ENCODE data around the gene CLEC10A. TPM values are rescaled to one million over a fixed set of nuclear protein-coding genes. Genes with fewer than 3 reads are reported as not detected.
A peak's percentile ranks its signal among the peaks of the same experiment; 100 is the strongest.
"Not testable (repeated sequence)": the region's sequence is repeated elsewhere in the genome, so short reads cannot be mapped to it uniquely, and the experiment has no call there.

CLEC10A gene, protein sequence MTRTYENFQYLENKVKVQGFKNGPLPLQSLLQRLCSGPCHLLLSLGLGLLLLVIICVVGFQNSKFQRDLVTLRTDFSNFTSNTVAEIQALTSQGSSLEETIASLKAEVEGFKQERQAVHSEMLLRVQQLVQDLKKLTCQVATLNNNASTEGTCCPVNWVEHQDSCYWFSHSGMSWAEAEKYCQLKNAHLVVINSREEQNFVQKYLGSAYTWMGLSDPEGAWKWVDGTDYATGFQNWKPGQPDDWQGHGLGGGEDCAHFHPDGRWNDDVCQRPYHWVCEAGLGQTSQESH
- polyA plus RNA-seq, result 10 to 100 TPM in 2 of 3 donors, under 1 TPM in 1; 0.72 to 13.5 (median 11.7) TPM

DNA sequence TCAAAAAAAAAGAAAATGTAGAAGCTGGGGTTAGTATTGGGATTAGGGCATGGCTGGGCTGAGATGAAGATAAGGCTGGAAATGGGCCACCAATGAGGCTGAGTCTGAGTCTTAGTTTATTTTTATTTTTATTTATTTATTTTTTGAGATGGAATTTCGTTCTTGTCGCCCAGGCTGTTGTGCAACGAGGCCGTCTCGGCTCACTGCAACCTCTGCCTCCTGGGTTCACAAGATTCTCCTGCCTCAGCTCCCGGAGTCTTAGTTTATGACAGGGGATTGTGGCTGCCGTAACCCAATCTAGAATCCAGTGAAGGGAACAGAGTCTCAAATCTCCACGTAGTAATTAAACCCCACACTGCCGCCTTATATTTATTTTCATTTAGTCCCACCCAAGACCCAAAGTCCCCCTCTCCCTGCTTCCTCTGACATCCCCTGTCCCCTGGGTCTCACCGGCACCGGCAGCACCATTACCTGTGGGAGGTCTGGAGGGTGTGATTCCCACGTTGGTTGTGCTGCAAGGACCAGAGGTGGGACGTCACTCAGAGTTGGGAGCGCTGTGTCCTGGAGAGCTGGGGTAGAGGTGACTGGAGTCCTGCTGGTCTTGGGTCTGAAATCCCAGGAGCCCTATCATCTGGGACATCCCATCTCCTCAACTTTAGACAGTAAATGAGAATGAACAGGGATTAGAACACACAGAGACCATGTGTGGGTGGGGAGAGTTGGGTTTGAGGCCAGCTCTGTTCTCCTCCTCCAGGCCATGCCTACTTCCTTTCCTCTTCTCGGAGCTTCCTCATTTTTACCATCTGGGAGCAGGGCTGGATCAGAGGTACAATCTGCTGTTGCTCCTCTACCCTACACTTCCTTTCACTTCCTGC, at the start of gene CLEC10A:
Gene CLEC10A (minus strand): TSS at position 671 of the 875 bp plus-strand sequence. CDS start 1,439 bp downstream, outside the sequence.
- no peaks in the 10 kb centered on the region for H3K9me3 Mint-ChIP-seq
- H3K36me3 Mint-ChIP-seq, result no peaks in the 10 kb centered on the region
- H3K4me3 Mint-ChIP-seq, result peak within 1 kb of the TSS in 4 of 5 donors; percentile 5 to 44 (median 18)
- H3K4me1 Mint-ChIP-seq, result peaks cover 47 to 54% of the 10 kb centered on the region in 2 donors
- peak within 1 kb of the TSS in 3 of 6 donors; percentile 29 to 49 (median 40) for H3K27ac Mint-ChIP-seq
- peaks cover 3 to 10% (median 5%) of the 10 kb centered on the region in 3 donors for H3K27me3 Mint-ChIP-seq (ENCODE audit: low read depth in 3 of 3)
- no peak for DNase-seq

DNA sequence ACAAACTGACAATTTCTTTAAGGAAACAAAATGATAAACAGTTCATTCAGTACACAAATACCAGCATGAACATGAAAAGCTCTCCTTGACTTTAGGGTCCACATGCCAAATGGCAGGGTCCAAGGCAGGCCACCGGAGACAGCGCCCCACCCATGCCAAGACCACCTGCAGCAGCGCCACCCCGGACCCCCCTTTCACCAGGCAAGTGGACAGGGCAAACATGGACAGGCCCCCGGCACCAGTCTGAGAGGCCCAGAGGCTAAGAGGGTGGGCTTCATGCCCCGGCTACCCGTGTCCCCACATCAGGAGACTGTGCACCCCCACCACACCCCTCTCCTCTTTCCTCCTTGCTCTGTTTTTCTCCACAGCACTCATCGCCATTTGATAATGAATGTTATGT, 49.3 kb upstream of the CLEC10A start:
- H3K4me1 Mint-ChIP-seq, result peaks cover 6 to 14% of the 10 kb centered on the region in 2 donors
- peaks cover 6 to 12% (median 7%) of the 10 kb centered on the region in 3 donors for H3K27me3 Mint-ChIP-seq (ENCODE audit: low read depth in 3 of 3)
- no peak overlapping the region for H3K4me3 Mint-ChIP-seq
- H3K27ac Mint-ChIP-seq, result no peak overlapping the region
- H3K9me3 Mint-ChIP-seq, result no peaks in the 10 kb centered on the region
- peaks cover 0 to 5% (median 0%) of the 10 kb centered on the region in 3 donors for H3K36me3 Mint-ChIP-seq
- no peak for DNase-seq

DNA sequence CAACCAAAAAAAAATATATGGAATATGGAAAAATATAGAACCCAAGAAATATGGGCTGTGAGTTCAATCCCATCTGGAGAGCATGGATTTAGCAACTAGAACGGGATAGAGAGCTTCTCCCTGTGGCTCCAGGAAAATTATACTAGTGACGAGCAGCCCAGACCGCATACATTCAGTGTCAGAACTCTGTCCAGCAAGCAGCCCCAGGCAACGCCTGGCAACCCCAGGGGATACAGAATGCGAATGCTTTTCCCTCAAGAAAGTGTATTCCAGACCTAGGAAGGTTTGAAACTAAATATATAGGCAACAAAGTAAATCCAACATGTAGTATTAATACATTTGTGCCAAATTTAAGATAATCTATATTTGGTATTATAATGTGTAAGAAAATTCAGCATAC, 48.1 kb upstream of the CLEC10A start:
- Mint-ChIP-seq H3K4me3 (no peak overlapping the region), H3K9me3 (no peaks in the 10 kb centered on the region), H3K27me3 (ENCODE audit: low read depth in 3 of 3) (peaks cover 6 to 11% (median 7%) of the 10 kb centered on the region in 3 donors), H3K36me3 (peaks cover 0 to 5% (median 0%) of the 10 kb centered on the region in 3 donors), H3K4me1 (peaks cover 4 to 8% of the 10 kb centered on the region in 2 donors), H3K27ac (no peak overlapping the region)
- no peak for DNase-seq

DNA sequence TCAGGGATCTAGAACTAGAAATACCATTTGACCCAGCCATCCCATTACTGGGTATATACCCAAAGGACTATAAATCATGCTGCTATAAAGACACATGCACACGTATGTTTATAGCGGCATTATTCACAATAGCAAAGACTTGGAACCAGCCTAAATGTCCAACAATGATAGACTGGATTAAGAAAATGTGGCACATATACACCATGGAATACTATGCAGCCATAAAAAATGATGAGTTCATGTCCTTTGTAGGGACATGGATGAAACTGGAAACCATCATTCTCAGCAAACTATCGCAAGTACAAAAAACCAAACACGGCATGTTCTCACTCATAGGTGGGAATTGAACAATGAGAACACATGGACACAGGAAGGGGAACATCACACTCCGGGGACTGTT, 47.5 kb upstream of the CLEC10A start:
- H3K4me3 Mint-ChIP-seq; DNase-seq; H3K9me3 Mint-ChIP-seq; H3K27ac Mint-ChIP-seq; H3K27me3 Mint-ChIP-seq (ENCODE audit: low read depth in 3 of 3); H3K4me1 Mint-ChIP-seq; H3K36me3 Mint-ChIP-seq: not testable (repeated sequence)

DNA sequence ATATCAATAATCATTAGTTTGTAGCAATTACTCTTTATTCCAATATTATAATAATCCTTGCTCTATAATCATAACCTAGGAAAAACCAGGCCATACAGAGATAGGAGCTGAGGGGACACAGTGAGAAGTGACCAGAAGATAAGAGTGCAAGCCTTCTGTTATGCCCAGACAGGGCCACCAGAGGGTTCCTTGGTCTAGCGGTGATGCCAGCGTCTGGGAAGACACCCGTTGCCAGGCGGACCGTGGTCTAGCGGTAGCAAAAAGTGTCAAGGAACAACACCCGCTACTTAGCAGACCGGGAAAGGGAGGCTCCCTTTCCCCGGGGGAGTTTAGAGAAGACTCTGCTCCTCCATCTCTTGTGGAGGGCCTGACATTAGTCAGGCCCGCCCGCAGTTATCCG, 46.3 kb upstream of the CLEC10A start:
- not testable (repeated sequence) for H3K9me3 Mint-ChIP-seq, DNase-seq, H3K4me3 Mint-ChIP-seq, H3K4me1 Mint-ChIP-seq, H3K27ac Mint-ChIP-seq, H3K36me3 Mint-ChIP-seq
- peaks cover 3 to 13% (median 6%) of the 10 kb centered on the region in 3 donors for H3K27me3 Mint-ChIP-seq (ENCODE audit: low read depth in 3 of 3)

DNA sequence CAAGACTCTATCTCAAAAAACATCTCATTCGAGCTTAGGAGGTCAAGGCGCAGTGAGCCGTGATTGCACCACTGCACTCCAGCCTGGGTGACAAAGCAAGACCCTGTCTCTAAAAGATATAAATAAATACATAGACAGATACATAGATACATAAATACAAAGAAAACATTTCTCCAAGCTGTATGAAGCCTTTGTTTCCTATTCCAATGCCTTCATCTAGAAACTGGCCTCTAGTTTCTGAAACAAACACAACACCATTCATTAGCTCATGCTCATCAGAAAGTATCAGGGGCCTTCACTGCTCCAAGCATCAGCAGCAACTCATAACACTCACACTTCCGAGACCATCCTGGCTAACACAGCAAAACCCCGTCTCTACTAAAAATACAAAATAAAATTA, 44.9 kb upstream of the CLEC10A start:
- Mint-ChIP-seq H3K27ac (no peak overlapping the region), H3K4me1 (no peaks in the 10 kb centered on the region), H3K27me3 (ENCODE audit: low read depth in 3 of 3) (peaks cover 9 to 15% (median 14%) of the 10 kb centered on the region in 3 donors), H3K36me3 (no peaks in the 10 kb centered on the region), H3K9me3 (no peaks in the 10 kb centered on the region), H3K4me3 (no peak overlapping the region)
- DNase-seq, result no peak

DNA sequence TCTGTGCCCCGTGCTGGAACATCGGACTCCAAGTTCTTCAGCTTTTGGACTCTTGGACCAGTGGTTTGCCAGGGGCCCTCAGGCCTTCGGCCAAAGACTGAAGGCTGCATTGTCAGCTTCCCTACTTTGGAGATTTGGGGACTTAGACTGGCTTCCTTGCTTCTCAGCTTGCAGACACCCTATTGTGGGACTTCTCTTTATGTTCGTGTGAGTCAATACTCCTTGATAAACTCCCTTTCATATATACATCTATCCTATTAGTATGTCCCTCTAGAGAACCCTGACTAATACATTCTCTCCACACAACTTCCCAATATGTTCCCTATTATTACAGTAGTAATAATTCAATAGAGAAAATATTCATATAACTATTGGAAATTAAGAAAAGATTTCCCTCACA, 43.8 kb upstream of the CLEC10A start:
- H3K4me1 Mint-ChIP-seq, result no peaks in the 10 kb centered on the region
- DNase-seq, result no peak
- H3K27me3 Mint-ChIP-seq (ENCODE audit: low read depth in 3 of 3), result peaks cover 6 to 22% (median 12%) of the 10 kb centered on the region in 3 donors
- H3K9me3 Mint-ChIP-seq, result no peaks in the 10 kb centered on the region
- H3K36me3 Mint-ChIP-seq, result no peaks in the 10 kb centered on the region
- no peak overlapping the region for H3K27ac Mint-ChIP-seq
- H3K4me3 Mint-ChIP-seq, result no peak overlapping the region

DNA sequence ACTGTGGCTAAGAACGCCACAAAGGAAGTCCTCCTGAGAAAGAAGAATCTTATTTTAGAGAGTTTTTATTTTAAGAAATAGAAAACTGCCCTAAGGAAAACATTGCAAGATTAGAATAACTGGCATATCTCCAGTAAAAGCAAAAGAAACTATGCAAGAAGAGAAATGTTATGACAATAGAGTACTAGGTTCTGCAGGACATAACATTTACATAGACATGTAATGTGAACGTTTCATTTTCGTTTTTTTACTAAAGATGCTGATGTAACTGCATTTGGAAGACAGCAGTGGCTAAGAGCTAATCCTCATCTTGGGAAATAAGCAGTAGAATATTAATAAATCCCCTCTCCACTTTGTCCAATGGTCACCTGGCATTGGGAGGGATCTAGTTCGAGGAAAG, 42.3 kb upstream of the CLEC10A start:
- H3K27ac Mint-ChIP-seq, result no peak overlapping the region
- peaks cover 6 to 22% (median 12%) of the 10 kb centered on the region in 3 donors for H3K27me3 Mint-ChIP-seq (ENCODE audit: low read depth in 3 of 3)
- H3K9me3 Mint-ChIP-seq, result no peaks in the 10 kb centered on the region
- DNase-seq, result no peak
- no peak overlapping the region for H3K4me3 Mint-ChIP-seq
- H3K36me3 Mint-ChIP-seq, result no peaks in the 10 kb centered on the region
- H3K4me1 Mint-ChIP-seq, result no peaks in the 10 kb centered on the region

DNA sequence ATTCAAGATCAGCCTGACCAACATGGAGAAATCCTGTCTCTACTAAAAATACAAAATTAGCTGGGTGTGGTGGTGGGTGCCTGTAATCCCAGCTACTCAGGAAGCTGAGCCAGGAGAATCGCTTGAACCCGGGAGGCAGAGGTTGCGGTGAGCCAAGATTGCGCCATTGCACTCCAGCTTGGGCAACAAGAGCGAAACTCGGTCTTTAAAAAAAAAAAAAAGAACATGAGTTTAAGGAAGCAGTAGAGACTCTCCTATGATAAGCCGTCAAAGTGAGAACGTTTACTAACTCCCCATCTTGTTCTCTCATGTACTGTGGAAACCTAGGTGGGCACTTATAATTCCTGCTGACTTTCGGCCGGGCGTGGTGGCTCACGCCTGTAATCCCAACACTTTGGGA, 40.6 kb upstream of the CLEC10A start:
- not testable (repeated sequence) for H3K36me3 Mint-ChIP-seq, H3K4me3 Mint-ChIP-seq, DNase-seq, H3K27ac Mint-ChIP-seq, H3K4me1 Mint-ChIP-seq, H3K9me3 Mint-ChIP-seq
- H3K27me3 Mint-ChIP-seq (ENCODE audit: low read depth in 3 of 3), result peaks cover 6 to 24% (median 12%) of the 10 kb centered on the region in 3 donors

DNA sequence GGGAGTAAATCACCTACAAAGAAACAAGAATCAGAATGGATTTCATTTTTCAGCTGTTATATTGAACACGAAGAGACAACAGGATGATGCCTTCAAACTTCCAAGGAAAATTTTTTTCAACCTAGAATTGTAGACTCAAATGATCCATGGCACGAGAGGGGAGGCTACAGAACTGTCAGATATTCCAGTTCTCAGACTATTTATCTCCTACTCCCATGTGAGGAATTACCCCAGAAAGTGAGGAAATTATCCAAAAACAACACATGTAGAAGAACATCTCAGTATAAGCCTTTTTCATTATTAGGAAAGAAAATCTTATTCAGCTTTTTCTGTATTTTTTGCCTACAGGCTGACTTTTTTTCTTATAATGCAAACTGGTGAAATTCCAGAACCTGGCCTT, 40.1 kb upstream of the CLEC10A start:
- no peak overlapping the region for H3K4me3 Mint-ChIP-seq
- no peak for DNase-seq
- H3K27ac Mint-ChIP-seq, result no peak overlapping the region
- peaks cover 6 to 24% (median 12%) of the 10 kb centered on the region in 3 donors for H3K27me3 Mint-ChIP-seq (ENCODE audit: low read depth in 3 of 3)
- peaks cover 0 to 1% of the 10 kb centered on the region in 2 donors for H3K4me1 Mint-ChIP-seq
- H3K36me3 Mint-ChIP-seq, result no peaks in the 10 kb centered on the region
- no peaks in the 10 kb centered on the region for H3K9me3 Mint-ChIP-seq

DNA sequence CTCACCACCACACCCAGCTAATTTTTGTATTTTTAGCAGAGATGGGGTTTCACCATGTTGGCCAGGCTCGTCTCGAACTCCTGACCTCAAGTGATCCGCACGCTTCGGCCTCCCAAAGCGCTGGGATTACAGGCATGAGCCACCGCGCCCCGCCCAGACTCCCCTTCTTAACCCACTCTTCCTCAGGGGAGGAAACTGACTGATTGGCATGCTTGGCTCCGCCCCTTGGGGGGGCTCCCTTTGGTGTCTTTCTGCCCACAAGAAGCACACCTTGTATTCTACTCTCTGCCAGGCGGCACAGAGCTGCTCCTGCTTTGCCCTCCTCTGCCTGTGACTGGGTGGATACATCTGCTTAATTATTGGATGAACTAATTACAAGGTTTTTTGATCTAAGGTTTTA, 39.3 kb upstream of the CLEC10A start:
- Mint-ChIP-seq H3K27me3 (ENCODE audit: low read depth in 3 of 3) (peaks cover 6 to 25% (median 14%) of the 10 kb centered on the region in 3 donors), H3K9me3 (no peaks in the 10 kb centered on the region), H3K27ac (no peak overlapping the region), H3K4me3 (no peak overlapping the region), H3K4me1 (peaks cover 2 to 6% of the 10 kb centered on the region in 2 donors), H3K36me3 (no peaks in the 10 kb centered on the region)
- no peak for DNase-seq

DNA sequence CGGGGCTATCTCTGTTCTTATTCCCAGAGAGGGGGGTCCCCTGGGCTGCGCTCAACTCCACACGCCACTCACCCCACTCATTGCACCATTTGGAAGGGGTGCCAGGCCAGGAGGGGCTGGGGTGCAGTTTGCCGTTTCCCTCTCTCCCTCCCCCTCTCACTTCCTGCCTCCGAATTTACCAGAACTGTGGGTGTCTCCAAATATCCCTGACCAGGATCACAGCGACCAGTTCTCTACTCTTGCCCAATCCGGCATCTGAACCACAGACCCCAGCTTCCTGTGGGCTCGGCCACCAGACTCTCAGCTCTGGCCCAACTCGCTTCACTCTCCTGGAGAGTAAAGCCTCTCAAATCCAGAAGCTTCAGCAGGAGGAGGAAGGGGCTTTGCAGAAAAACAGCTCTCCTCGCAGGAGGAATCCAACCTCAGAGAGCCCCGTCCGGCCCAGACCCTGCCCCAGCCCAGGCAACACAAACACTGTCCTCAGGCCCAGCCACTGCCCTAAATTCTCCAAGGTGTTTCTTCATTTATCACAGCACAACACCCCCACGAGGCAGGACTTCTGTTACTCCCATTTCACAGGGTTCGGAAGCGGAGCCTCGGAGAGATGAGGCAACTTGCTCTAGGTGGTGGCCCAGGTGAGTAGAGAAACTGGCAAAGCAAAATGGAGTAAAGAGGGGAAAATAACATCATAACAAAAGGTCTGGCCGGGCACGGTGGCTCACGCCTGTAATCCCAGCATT, 35.0 kb upstream of the CLEC10A start:
- DNase-seq, result no peak
- H3K4me1 Mint-ChIP-seq, result peaks cover 9 to 15% of the 10 kb centered on the region in 2 donors
- peaks cover 3 to 18% (median 7%) of the 10 kb centered on the region in 3 donors for H3K27me3 Mint-ChIP-seq (ENCODE audit: low read depth in 3 of 3)
- H3K4me3 Mint-ChIP-seq, result peak overlapping the region in 2 of 5 donors; percentile 31 to 43
- no peaks in the 10 kb centered on the region for H3K9me3 Mint-ChIP-seq
- peak overlapping the region in 1 of 6 donors; percentile 51 for H3K27ac Mint-ChIP-seq
- H3K36me3 Mint-ChIP-seq, result no peaks in the 10 kb centered on the region

DNA sequence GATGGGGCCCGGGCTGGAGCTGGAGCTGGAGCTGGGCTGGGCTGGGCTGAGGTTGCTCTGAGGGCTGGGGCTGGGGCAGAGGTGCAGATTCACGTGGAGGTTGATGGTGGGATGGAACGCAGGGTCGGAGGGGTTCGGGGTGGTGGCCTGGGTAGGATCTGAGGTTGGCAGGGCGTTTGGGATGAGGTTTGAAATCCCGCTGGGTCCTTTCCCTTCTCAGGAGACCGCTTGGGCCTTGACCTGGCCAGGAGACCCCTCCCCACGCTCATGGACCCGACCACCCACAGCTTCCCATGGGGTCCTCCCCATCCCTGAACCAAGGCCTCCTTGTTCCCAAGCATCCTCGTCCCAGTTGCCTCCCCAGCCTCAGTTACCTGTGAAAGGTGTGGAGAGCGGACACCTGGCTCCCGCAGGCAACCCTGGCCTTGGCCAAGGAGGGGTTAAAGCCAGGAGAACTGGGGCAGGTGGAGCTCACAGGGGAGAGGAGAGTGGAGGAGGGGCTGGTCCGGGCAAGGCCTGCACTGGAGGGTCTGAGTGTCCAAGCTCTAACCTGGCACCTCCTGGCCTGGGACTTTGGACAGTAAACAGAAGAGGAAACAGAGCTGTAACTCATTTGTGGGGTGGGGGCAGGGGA, 34.3 kb upstream of the CLEC10A start, which contains the start of gene ASGR2:
Gene ASGR2 (minus strand): TSS at position 582 of the 634 bp plus-strand sequence. CDS start 582 bp downstream, outside the sequence.
- Mint-ChIP-seq H3K4me1 (peaks cover 16 to 22% of the 10 kb centered on the region in 2 donors), H3K36me3 (no peaks in the 10 kb centered on the region), H3K27ac (peak within 1 kb of the TSS in 1 of 6 donors; percentile 51), H3K9me3 (no peaks in the 10 kb centered on the region), H3K27me3 (ENCODE audit: low read depth in 3 of 3) (peaks cover 0 to 11% (median 6%) of the 10 kb centered on the region in 3 donors), H3K4me3 (peak within 1 kb of the TSS in 2 of 5 donors; percentile 31 to 43)
- DNase-seq, result no peak
